Colonic mucosa (tissue), 4 donors: ENCODE measurements around the gene ELF5. TPM values are rescaled to one million over a fixed set of nuclear protein-coding genes. Genes with fewer than 3 reads are reported as not detected.

Experiments
- DNase-seq: peaks from one replicate; pipeline ENCODE4 v3.0.0-alpha.2; 2020
- H3K27ac ChIP-seq: fragments of 200-600 bp; one replicate; pipeline ENCODE4 v1.8.0; 2021
- H3K27me3 ChIP-seq: fragments of 200-600 bp; one replicate; pipeline ENCODE4 v1.8.0; 2021
- H3K36me3 ChIP-seq: fragments of 200-600 bp; one replicate; pipeline ENCODE4 v1.8.0; 2021
- H3K4me1 ChIP-seq: fragments of 200-600 bp; one replicate; pipeline ENCODE4 v1.8.0; 2021; ENCODE audit warnings: mild to moderate bottlenecking
- H3K4me3 ChIP-seq: fragments of 200-600 bp; one replicate; pipeline ENCODE4 v1.8.0; 2021
- H3K9ac ChIP-seq, 2 donors: one replicate each; pipeline ENCODE4 v1.7.0; 2013; ENCODE audit warnings: control low read depth in 2 of 2, low read depth in 2 of 2, low read length in 2 of 2
- H3K9me3 ChIP-seq: fragments of 200-600 bp; one replicate; pipeline ENCODE4 v1.8.0; 2021
- CTCF ChIP-seq: fragments of 200-600 bp; IDR thresholded peaks from one replicate; pipeline ENCODE4 v1.8.0; 2022; ENCODE audit warnings: antibody characterized with exemption, mild to moderate bottlenecking
- intact Hi-C: fragments of 100-400 bp; cut with DNase I; formaldehyde crosslinking; loops from one replicate; pipeline ENCODE4 v1.14.1; 2022
- total RNA-seq, 2 donors: library from RNA; stranded (reverse); fragmentation: NEBNext Ultra II Directional in 1 of 2; extraction: Animal tissue kit (Norgen Biotek cat#: 25700) in 1 of 2; gene quantifications; one replicate each; pipeline ENCODE4 v1.2.1, GENCODE V29; 2021
- donor health status: healthy.
- donor health status: DM: no; HTN: no; CAD: no.
- donor health status: DM: no; HTN: no; CAD: no.

ELF5 gene
- total RNA-seq, 2 donors from 2014 or later: not detected

- H3K9me3 ChIP-seq: no peaks in the 10 kb centered on the region
- no peaks in the 10 kb centered on the region for H3K4me1 ChIP-seq
- no peak overlapping the region for H3K4me3 ChIP-seq
- DNase-seq: no peak
- TF ChIP-seq CTCF: no peak
- no peaks in the 10 kb centered on the region for H3K27me3 ChIP-seq
- no peak overlapping the region for H3K27ac ChIP-seq
- no peak overlapping the region for H3K9ac ChIP-seq
- intact Hi-C loops: no loop called here
- no peaks in the 10 kb centered on the region for H3K36me3 ChIP-seq
These were observed 10.6 kb downstream of the ELF5 start for GRCh38 chr11:34502949-34503348.

DNA sequence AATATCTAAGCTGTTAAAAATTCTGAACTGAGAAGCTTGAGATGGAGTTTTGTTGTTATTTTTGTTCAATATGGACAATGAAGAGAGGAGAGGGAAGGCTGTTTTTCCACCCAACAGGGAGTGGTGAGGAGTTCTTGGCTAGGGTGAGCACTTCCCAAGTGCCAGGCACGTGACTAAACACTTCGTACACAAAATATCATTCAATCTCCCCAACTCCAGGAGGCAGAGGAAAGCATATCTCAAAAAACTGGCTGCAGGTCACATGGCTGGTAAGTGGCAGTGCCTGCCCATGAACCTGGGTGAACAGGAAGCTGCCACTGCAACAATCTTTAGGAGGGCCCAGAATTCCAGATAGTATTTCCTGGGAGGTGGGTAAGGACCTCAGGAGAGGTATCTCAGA is 11.6 kb downstream of the ELF5 start:
- no peak overlapping the region for H3K27ac ChIP-seq

DNA sequence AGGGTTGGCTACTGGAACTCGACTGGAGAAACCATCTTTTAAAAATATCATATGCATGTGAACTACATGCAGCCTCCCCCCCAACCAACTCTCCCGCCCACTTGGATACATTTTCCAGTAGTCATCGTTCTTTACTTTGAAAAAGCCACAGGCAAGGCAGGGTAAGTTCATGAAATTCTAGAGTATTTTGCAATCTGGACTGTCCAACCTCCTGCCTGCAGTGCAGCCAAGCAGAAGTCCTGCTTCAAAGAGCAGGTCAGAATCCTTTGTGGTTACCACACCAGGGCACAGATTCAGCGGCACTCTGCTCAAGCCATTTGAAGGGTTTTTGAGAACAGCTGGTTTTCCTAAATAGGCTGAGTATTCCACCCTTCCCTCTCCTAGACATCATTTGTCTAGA is 12.1 kb downstream of the ELF5 start:
- no peaks in the 10 kb centered on the region for H3K27me3 ChIP-seq
- no peaks in the 10 kb centered on the region for H3K36me3 ChIP-seq
- DNase-seq: no peak
- no peaks in the 10 kb centered on the region for H3K4me1 ChIP-seq
- no peaks in the 10 kb centered on the region for H3K9me3 ChIP-seq
- no peak for TF ChIP-seq CTCF
- H3K27ac ChIP-seq: no peak overlapping the region
- H3K9ac ChIP-seq: no peak overlapping the region
- no peak overlapping the region for H3K4me3 ChIP-seq
- intact Hi-C loops: no loop called here

More for the DNA sequence above, 11.6 kb downstream of the ELF5 start:
- TF ChIP-seq CTCF: no peak
- H3K4me3 ChIP-seq: no peak overlapping the region
- H3K9me3 ChIP-seq: no peaks in the 10 kb centered on the region
- no peaks in the 10 kb centered on the region for H3K36me3 ChIP-seq
- H3K9ac ChIP-seq: no peak overlapping the region
- intact Hi-C loops: no loop called here
- no peak for DNase-seq
- H3K27me3 ChIP-seq: no peaks in the 10 kb centered on the region
- H3K4me1 ChIP-seq: no peaks in the 10 kb centered on the region

DNA sequence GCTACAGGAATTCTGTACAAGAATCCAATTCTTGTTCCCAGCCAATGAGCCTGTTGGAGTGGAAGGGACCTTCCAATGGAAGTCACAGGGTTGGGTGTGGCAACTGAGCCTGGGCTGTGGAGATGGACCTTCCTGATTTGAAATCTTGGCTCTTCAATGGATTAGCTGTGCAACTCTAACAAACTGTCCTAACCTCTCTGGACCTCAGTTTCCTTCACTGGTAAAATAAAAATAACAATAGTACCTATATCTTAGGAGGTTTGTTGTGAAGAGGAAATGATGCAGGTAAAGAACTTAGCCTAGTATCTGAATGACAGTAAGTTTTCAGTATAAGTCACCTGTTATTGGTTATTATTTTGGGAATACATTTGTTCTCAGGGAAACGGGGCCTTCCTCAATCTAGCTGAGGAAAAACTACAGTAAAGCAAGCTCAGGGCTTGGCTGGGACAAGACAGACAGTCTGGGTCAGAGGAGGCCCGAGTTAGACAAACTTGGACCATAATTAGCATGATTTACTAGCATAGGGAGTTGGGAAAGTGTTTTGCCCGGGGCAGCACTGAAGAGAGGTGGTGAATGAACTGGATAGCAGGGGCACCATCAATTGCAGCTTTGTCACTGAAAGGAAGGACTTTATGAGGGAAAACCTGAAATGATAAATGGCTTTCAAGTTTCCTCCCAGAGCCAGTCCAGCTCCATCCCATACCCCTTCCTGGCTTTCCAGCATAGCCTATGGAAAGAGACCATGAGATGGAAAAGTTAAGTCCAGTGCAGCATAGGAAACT is 13.7 kb downstream of the ELF5 start:
- H3K9ac ChIP-seq: no peak overlapping the region
- no peaks in the 10 kb centered on the region for H3K9me3 ChIP-seq
- intact Hi-C loops: loop anchor here (10.0 kb wide), 1 partner anchor 325 kb away; no protein-coding TSS in a partner anchor
- H3K27ac ChIP-seq: no peak overlapping the region
- no peaks in the 10 kb centered on the region for H3K4me1 ChIP-seq
- H3K36me3 ChIP-seq: no peaks in the 10 kb centered on the region
- no peak overlapping the region for H3K4me3 ChIP-seq
- no peaks in the 10 kb centered on the region for H3K27me3 ChIP-seq
- no peak for TF ChIP-seq CTCF
- no peak for DNase-seq

- no peaks in the 10 kb centered on the region for H3K27me3 ChIP-seq
- H3K27ac ChIP-seq: no peak overlapping the region
- H3K9me3 ChIP-seq: no peaks in the 10 kb centered on the region
- TF ChIP-seq CTCF: no peak
- H3K4me3 ChIP-seq: no peak overlapping the region
- no peaks in the 10 kb centered on the region for H3K4me1 ChIP-seq
- intact Hi-C loops: loop anchor here (10.0 kb wide), 1 partner anchor 321 kb away; no protein-coding TSS in a partner anchor
- no peak overlapping the region for H3K9ac ChIP-seq
- H3K36me3 ChIP-seq: no peaks in the 10 kb centered on the region
- DNase-seq: no peak
These were observed 17.7 kb downstream of the ELF5 start for GRCh38 chr11:34495724-34496377.
